Nephron progenitor cell (in vitro differentiated cells): ENCODE measurements around the gene ZNF581.
A peak's percentile ranks its signal among the peaks of the same experiment; 100 is the strongest.

Experiments used
- DNase-seq: peaks from one replicate; pipeline ENCODE4 v3.0.0; 2021
- H3K27ac Mint-ChIP-seq: 2 replicates; pipeline ENCODE4 v1.8.0; 2021; ENCODE audit warnings: mild to moderate bottlenecking, moderate library complexity, mixed read lengths
- H3K27me3 Mint-ChIP-seq: 2 replicates; pipeline ENCODE4 v1.8.0; 2021; ENCODE audit warnings: mild to moderate bottlenecking, low read depth, mixed read lengths; ENCODE audit not compliant: poor library complexity
- H3K36me3 Mint-ChIP-seq: 2 replicates; pipeline ENCODE4 v1.8.0; 2021; ENCODE audit warnings: low read depth, mixed read lengths
- H3K4me1 Mint-ChIP-seq: 2 replicates; pipeline ENCODE4 v1.8.0; 2021; ENCODE audit warnings: mixed read lengths
- H3K4me3 Mint-ChIP-seq: 2 replicates; pipeline ENCODE4 v1.8.0; 2021; ENCODE audit warnings: mild to moderate bottlenecking, moderate library complexity, mixed read lengths
- H3K9me3 Mint-ChIP-seq: 2 replicates; pipeline ENCODE4 v1.8.0; 2021; ENCODE audit warnings: mild to moderate bottlenecking, moderate library complexity, mixed read lengths
- CTCF ChIP-seq: fragments of 200-600 bp; sonication (generic); IDR thresholded peaks from 2 replicates; pipeline ENCODE4 v1.5.0; 2021; ENCODE audit warnings: antibody characterized with exemption

ZNF581 gene

GRCh38 chr19:55618426-55618825 lies 25.0 kb upstream of the ZNF581 start:
- Mint-ChIP-seq H3K36me3 (peaks cover 33% of the 10 kb centered on the region), H3K4me1 (peaks cover 9% of the 10 kb centered on the region), H3K9me3 (no peaks in the 10 kb centered on the region), H3K27ac (peak overlapping the region; percentile 77), H3K4me3 (no peak overlapping the region), H3K27me3 (no peaks in the 10 kb centered on the region)
- DNase-seq = no peak
- TF ChIP-seq CTCF = no peak

DNA sequence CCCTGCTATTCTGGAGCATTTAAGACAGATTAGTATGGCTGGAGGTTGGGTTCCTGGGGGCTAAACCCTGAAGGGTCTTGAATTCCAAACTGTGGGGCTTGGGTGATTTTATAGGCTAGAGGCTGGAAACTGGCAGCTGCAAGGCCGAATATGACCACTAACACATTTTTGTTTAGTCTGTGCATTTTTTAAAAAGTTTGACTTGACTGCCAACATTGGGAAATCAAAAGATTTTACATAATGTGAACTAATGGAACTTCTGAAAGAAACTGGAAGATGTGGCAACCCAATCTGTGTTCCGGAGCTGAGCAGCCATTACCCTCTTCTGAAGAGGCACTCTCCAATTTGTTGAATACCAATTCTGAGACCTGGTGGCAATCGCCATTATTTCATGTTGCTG lies 24.2 kb upstream of the ZNF581 start:
- no peak for TF ChIP-seq CTCF
- peaks cover 16% of the 10 kb centered on the region for H3K4me1 Mint-ChIP-seq
- no peak for DNase-seq
- H3K4me3 Mint-ChIP-seq = no peak overlapping the region
- H3K27ac Mint-ChIP-seq = peak overlapping the region; percentile 91
- H3K27me3 Mint-ChIP-seq = no peaks in the 10 kb centered on the region
- no peaks in the 10 kb centered on the region for H3K9me3 Mint-ChIP-seq
- H3K36me3 Mint-ChIP-seq = peaks cover 40% of the 10 kb centered on the region

DNA sequence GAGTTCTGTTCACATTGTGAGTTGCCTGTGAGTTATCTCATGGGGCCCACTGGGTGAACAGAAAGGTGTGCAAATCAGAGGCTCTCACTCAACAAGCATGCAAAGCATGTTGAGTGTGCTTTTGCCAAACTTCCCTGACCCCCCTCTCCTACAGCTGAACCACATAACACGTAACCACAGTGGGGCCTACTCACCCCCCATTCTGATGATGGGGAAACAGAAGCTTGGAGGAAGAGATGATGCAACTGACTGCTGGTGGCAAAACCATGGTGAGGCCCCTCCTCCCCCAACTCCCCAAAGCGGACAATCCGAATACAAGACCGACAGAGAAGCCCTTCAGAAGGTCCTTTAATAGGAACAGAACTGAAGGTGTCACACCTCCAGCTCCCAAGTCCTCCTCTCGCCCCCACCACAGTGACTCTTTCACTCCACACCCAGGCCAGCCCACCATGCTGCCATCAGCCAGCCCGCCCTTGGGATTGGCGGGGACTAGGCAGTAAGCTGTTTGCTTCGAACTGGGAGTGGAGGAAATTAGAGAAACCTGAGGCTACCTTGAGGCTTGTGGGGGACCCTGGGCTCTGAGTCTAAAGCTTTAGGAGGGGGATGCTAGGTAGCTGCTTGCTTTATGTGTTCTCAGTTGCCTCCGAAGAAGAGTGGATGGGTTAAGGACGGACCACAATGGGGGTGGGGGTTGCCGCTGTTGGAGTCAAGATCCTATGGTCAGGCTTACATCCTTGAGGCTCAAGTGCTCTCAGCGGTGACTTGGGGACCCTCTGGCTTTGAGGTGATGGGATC lies 22.8 kb upstream of the ZNF581 start:
- Mint-ChIP-seq H3K27me3 (no peaks in the 10 kb centered on the region), H3K27ac (peak overlapping the region; percentile 68)
- DNase-seq = no peak

DNA sequence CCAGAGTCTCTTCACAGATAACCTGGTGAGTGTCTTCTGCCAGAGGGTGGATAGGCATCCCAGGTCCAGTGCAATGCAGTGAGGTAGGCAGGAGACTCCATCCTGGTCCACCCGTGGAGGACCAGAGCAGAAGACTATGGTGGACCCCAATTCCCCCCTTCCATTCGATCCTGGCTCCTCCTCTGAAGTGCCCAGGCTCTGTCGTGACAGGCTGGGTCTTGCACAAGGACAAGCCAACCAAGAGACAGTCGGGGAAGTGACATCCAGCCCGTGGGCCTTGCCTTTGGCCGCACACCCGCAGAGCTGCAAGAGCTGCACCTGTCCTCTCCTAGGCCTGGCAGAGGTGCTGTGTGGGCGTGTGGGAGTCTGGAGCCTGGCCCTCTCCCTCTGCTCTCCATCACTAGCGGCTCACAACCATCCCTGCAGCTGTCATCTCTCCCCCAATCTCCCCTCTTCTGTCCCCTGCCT lies 22.2 kb upstream of the ZNF581 start:
- Mint-ChIP-seq H3K4me3 (no peak overlapping the region), H3K36me3 (peaks cover 40% of the 10 kb centered on the region), H3K27ac (no peak overlapping the region), H3K27me3 (no peaks in the 10 kb centered on the region), H3K4me1 (peaks cover 23% of the 10 kb centered on the region), H3K9me3 (no peaks in the 10 kb centered on the region)
- DNase-seq = no peak
- no peak for TF ChIP-seq CTCF

More for the DNA sequence above, 22.8 kb upstream of the ZNF581 start:
- Mint-ChIP-seq H3K36me3 (peaks cover 40% of the 10 kb centered on the region), H3K4me3 (no peak overlapping the region), H3K9me3 (no peaks in the 10 kb centered on the region), H3K4me1 (peaks cover 23% of the 10 kb centered on the region)
- TF ChIP-seq CTCF = no peak

GRCh38 chr19:55621673-55622231 lies 21.7 kb upstream of the ZNF581 start:
- Mint-ChIP-seq H3K4me3 (no peak overlapping the region), H3K4me1 (peaks cover 23% of the 10 kb centered on the region), H3K27me3 (peaks cover 3% of the 10 kb centered on the region), H3K9me3 (no peaks in the 10 kb centered on the region), H3K27ac (no peak overlapping the region), H3K36me3 (peaks cover 38% of the 10 kb centered on the region)
- DNase-seq = no peak
- TF ChIP-seq CTCF = no peak
